Measurements from ENCODE around the gene UNC80.

GRCh38 chr2:209937893-209938292, 166.3 kb downstream of the UNC80 start:
- TF ChIP-seq CTCF (IDR thresholded peaks at IDR 0.05 in 8 of 11, conservative IDR thresholded peaks at IDR 0.05 in 3 of 11) (no peak), POLR2AphosphoS5 (IDR thresholded peaks at IDR 0.05) (no peak), POLR2A (IDR thresholded peaks at IDR 0.05) (no peak)
